Activated CD8-positive, alpha-beta memory T cell treated with anti-CD3 and anti-CD28 coated beads, Interleukin-2, amount 10 ng/mL, durations not matched to agents 7 days and 5 days (primary cell): ENCODE results near the gene IL37. TPM values are rescaled to one million over a fixed set of nuclear protein-coding genes. Genes with fewer than 3 reads are reported as not detected.

Experiments used
- ATAC-seq: fragments of 150-1000 bp; cut with Tn5 transposase; one replicate; pipeline ENCODE4 v1.10.0; 2021; ENCODE audit warnings: moderate library complexity
- CTCF ChIA-PET: fragments of 350-600 bp; sonication (Branson Sonifier 250); formaldehyde crosslinking; loops from one replicate; lab custom pipeline; 2021; ENCODE audit warnings: antibody characterized with exemption; lab: Charles Lee
- DNase-seq: peaks from one replicate; pipeline ENCODE4 v3.0.0-alpha.2; 2020
- H3K27ac Mint-ChIP-seq: one replicate; pipeline ENCODE4 v1.8.0; 2021; ENCODE audit warnings: mild to moderate bottlenecking, mixed read lengths
- H3K27me3 Mint-ChIP-seq: one replicate; pipeline ENCODE4 v1.8.0; 2021; ENCODE audit warnings: mixed read lengths
- H3K36me3 Mint-ChIP-seq: one replicate; pipeline ENCODE4 v1.8.0; 2021; ENCODE audit warnings: mild to moderate bottlenecking, mixed read lengths
- H3K4me1 Mint-ChIP-seq: one replicate; pipeline ENCODE4 v1.8.0; 2021; ENCODE audit warnings: mixed read lengths
- H3K4me3 Mint-ChIP-seq: one replicate; pipeline ENCODE4 v1.8.0; 2021; ENCODE audit warnings: mild to moderate bottlenecking, moderate library complexity, mixed read lengths
- H3K9me3 Mint-ChIP-seq: one replicate; pipeline ENCODE4 v1.8.0; 2022; ENCODE audit warnings: low read depth, mixed read lengths
- total RNA-seq, 2 experiments: library from RNA; stranded (reverse); gene quantifications; one replicate each; pipeline ENCODE4 v1.2.3, GENCODE V29; 2021

Gene IL37, protein sequence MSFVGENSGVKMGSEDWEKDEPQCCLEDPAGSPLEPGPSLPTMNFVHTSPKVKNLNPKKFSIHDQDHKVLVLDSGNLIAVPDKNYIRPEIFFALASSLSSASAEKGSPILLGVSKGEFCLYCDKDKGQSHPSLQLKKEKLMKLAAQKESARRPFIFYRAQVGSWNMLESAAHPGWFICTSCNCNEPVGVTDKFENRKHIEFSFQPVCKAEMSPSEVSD
- total RNA-seq, result not detected

DNA sequence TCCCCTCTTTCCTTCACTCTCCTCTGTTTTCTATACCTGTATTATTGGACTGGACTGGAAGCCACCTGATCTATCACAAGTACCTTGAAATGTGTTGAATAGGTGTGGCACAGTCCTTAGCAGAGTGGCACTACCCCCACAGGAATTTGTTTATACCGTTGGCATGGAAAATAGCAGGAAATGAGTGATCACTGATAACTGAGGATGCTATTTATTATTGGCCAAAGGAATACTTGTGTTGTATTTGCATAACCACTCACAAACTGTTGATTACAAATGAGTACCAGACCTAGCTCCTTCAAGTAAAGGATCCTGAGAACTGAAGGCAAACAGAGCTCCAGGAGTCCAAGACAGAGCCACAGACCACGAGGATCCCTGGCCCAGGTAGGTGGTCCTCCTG lies at the start of gene IL37:
Gene IL37 (plus strand): TSS at position 301 of the 400 bp plus-strand sequence. CDS start 1,848 bp downstream, outside the sequence.
- Mint-ChIP-seq H3K27ac (no peak within 1 kb of the TSS), H3K4me1 (peaks cover 34% of the 10 kb centered on the region), H3K4me3 (no peak within 1 kb of the TSS), H3K36me3 (peaks cover 4% of the 10 kb centered on the region), H3K27me3 (no peaks in the 10 kb centered on the region), H3K9me3 (no peaks in the 10 kb centered on the region)
- CTCF ChIA-PET, result interaction anchor here (1.2 kb wide), 1 partner anchor 162 kb away, joined by 3 read pairs; no protein-coding TSS in a partner anchor
- no peak for DNase-seq
- no peak for ATAC-seq

DNA sequence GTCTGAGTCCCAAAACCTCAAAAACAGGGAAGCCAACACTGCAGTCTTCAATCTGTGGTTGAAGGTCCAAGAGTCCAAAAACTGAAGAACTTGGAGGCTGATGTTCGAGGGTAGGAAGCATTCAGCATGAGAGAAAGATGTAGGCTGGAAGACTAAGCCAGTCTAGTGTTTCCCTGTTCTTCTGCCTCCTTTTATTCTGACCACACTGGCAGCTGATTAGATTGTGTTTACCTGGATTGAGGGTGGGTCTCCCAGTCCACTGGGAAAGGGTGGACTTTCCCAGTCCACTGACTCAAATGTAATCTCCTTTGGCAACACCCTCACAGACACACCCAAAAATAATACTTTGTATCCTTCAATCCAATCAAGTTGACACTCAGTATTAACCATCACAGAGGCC lies 46.9 kb upstream of the IL37 start:
- peaks cover 4% of the 10 kb centered on the region for H3K4me1 Mint-ChIP-seq
- H3K36me3 Mint-ChIP-seq, result peaks cover 11% of the 10 kb centered on the region
- peaks cover 15% of the 10 kb centered on the region for H3K9me3 Mint-ChIP-seq
- CTCF ChIA-PET, result interaction anchor here (1.2 kb wide), 1 partner anchor 77 kb away, joined by 3 read pairs; no protein-coding TSS in a partner anchor
- H3K27me3 Mint-ChIP-seq, result peaks cover 6% of the 10 kb centered on the region
- no peak overlapping the region for H3K27ac Mint-ChIP-seq
- no peak overlapping the region for H3K4me3 Mint-ChIP-seq
- ATAC-seq (no peak), DNase-seq (no peak)

DNA sequence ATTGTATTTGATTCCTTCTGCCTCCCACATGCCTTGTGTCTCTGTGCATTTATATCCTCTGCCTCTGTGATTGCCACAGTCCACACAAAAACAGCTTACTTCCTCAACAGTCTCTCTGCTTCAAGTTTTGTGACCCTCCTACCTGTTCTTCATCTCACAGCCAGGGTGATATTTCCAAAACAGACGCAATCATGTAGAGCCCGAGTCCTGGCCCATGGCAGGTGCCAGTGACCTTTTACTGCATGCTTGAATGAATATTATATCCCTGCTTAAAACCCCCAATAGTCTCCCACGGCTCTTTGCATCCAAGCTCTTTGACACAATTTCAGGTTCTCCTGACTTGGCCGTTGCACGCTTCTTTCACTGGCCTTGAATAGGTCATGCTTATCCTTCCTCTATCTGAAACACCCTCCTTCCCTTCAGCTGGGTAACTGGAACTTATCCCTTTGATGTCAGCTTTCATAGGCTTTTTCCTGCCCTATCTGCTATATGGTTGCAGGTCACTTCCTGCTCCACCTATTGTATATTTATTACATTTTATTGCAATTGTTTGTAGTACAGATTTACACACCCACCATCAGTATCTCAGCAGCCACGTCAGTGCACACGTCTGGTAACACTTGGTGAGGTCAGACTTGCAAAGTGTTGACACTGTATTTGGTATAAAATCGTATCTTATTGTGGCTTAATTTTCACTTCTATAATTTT lies 44.7 kb upstream of the IL37 start:
- Mint-ChIP-seq H3K27me3 (peaks cover 16% of the 10 kb centered on the region), H3K4me3 (no peak overlapping the region), H3K27ac (no peak overlapping the region), H3K9me3 (peaks cover 8% of the 10 kb centered on the region), H3K36me3 (peaks cover 6% of the 10 kb centered on the region), H3K4me1 (peaks cover 13% of the 10 kb centered on the region)
- DNase-seq (no peak), ATAC-seq (no peak)
- CTCF ChIA-PET, result no interaction called here

DNA sequence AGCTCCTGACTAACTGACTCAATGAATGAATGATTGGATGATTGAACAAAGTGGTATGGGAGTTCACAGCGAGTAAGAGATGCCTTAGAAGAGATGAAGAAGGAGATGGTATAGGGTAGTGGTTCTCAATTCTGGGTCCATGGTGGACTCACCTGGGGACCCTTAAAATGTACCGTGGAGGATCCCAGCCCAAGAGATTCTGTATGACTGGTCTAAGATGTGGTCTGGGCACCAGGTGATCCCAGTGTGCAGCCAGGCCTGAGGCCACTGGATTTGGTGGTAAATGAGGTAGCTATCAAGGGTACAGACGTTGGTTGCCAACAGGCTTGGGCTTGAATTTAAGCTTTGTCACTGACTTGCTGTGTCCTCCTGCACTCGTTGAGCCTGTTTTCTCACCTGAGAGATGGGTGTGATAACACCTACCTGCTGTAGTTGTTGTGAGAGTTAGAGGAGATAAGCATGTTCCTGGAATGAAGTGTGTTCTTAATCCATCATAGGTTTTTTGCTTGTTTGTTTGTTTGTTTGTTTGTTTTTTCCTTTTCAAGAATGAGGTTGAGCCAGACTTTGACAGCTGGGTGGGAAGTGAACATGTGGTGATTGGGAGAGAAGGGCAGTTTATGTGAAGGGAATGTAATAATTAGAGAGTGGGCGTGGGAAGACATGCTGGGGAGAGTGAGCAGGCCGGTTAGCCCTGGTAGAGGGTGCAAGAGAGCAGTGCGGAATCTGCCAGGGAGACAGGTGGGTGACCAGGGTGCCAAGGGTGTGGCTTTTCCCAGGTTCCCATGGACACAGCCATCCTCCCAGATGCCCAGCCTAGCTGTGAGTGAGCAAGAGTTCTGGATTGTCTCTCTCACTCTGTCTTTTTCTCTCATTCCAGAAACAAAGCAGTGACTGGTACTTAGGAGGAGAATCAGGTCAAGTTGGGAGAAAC lies 43.0 kb upstream of the IL37 start:
- no peak for ATAC-seq
- CTCF ChIA-PET, result interaction anchor here (0.6 to 1.0 kb wide), 2 partner anchors 74 to 250 kb away, joined by 3 to 4 read pairs; no protein-coding TSS in a partner anchor
- Mint-ChIP-seq H3K27me3 (peaks cover 30% of the 10 kb centered on the region), H3K4me1 (peaks cover 13% of the 10 kb centered on the region), H3K36me3 (peaks cover 6% of the 10 kb centered on the region), H3K27ac (no peak overlapping the region), H3K9me3 (peaks cover 14% of the 10 kb centered on the region), H3K4me3 (no peak overlapping the region)
- DNase-seq, result no peak

DNA sequence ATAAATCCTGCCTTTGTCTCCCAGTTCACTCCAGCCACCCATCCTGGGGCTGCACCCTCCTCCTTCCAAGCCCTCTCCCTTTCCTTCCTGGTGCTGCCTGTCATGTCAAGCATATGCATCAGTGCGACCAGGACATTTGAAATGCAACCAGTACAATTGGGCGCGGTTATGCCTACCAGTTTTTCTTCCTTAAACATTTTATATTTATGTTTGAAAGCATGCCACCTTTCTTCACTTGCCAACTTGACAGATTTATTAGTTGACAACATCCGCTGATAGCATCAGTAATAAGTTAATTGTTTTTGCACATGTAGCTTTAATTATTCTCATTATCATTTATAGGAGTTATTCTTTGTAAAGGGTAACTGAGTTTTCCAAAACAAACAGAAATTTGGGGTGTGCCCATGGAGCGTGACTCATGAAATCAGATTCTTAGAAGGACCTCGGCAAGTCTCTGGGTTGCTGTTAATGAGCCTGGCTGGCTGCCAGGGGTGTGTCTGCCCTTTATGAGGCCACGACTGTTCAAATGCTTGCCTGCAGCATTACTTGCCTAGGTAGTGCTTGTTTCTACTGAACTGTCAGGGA lies 41.6 kb upstream of the IL37 start:
- ATAC-seq (no peak), DNase-seq (peak; percentile 45)
- H3K4me1 Mint-ChIP-seq, result peaks cover 13% of the 10 kb centered on the region
- no peak overlapping the region for H3K4me3 Mint-ChIP-seq
- H3K9me3 Mint-ChIP-seq, result peaks cover 14% of the 10 kb centered on the region
- CTCF ChIA-PET, result no interaction called here
- H3K27ac Mint-ChIP-seq, result no peak overlapping the region
- H3K27me3 Mint-ChIP-seq, result peaks cover 41% of the 10 kb centered on the region
- H3K36me3 Mint-ChIP-seq, result peaks cover 6% of the 10 kb centered on the region

DNA sequence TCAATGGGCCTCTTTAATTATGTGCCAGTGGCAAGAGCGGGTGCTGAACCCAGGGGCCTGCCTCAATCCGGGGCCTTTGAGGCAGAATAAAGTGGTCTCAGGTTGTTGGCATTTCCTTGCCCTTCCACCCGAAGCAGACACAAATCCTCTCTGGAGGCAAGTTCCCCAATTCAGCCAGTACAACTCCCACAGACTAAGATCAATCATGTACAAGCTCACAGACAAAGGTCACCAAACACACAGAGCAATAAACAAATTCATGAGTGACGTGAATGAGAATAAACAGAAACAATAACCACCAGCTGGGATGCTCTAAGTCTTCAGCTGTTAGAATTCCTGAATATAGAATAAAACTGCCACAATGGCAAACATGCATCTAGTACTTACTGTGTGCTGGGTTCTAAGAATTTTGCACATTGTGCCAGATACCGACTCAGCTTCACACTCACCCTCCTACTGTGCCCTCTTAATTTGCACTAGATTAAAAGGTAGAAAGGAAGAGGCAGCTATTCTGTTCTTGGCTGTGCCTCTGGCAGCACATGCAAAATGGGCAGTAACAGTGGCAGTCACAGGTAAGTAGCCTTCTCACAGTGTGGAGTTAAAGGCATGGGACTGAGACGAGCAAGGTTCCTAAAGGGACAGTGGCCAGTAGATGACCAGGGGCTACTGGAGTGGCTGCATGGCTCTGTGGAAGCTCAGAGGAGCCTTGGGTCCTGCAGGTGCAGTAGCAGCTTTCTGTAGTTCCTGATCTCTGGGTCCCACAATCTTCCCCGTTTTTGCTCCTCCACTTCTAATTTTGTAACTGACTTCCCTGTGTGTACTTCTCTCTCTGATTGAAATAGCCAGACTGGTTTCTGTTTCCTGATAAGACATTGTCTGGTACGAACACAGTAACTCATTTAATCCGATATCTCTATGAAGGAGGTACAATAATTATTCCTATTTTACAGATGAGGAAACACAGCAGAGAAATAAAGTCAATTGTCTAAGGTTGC lies 39.8 kb upstream of the IL37 start:
- Mint-ChIP-seq H3K27ac (no peak overlapping the region), H3K4me3 (no peak overlapping the region), H3K9me3 (peaks cover 8% of the 10 kb centered on the region), H3K27me3 (peaks cover 48% of the 10 kb centered on the region), H3K36me3 (peaks cover 4% of the 10 kb centered on the region), H3K4me1 (peaks cover 13% of the 10 kb centered on the region)
- ATAC-seq, result no peak
- CTCF ChIA-PET, result interaction anchor here (1.6 kb wide), 1 partner anchor 14 kb away, joined by 7 read pairs; no protein-coding TSS in a partner anchor
- DNase-seq, result no peak

DNA sequence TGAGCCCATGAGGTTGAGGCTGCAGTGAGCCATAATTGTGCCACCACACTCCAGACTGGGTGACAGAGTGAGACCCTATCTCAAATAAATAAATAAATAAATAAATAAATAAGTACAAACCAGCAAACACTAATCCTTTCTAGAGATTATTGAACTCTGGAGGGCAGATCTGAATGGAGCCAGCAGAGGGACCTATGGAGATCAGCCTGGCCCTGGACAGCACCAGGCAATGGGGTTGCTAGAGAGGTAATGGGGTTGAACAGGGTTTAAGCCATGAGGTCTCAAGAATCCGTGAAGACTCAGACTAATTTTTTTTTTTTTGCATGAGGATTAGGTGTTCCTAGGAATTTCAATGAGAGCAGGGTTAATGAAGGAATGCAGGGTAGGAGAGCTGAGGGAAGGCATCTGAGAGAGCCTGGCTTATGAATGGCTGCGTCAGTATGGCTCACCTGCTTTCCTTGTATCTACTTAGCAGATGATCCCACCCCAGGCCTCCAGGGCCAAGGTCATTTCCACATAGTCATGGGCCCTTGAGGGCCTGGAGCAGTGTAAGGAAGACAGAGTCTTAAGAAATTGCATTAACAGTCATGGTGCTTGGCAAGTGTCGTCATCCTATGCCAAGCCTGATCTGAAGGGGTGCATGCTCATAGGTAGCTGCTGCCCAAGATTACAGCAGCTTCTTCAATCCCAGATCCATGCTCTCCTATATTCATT lies 34.6 kb upstream of the IL37 start:
- no peaks in the 10 kb centered on the region for H3K36me3 Mint-ChIP-seq
- DNase-seq, result no peak
- CTCF ChIA-PET, result interaction anchor here (1.2 kb wide), 1 partner anchor 9 kb away, joined by 6 read pairs; no protein-coding TSS in a partner anchor
- no peak overlapping the region for H3K4me3 Mint-ChIP-seq
- peaks cover 32% of the 10 kb centered on the region for H3K27me3 Mint-ChIP-seq
- H3K9me3 Mint-ChIP-seq, result peaks cover 5% of the 10 kb centered on the region
- no peak for ATAC-seq
- no peak overlapping the region for H3K27ac Mint-ChIP-seq
- H3K4me1 Mint-ChIP-seq, result peaks cover 25% of the 10 kb centered on the region

DNA sequence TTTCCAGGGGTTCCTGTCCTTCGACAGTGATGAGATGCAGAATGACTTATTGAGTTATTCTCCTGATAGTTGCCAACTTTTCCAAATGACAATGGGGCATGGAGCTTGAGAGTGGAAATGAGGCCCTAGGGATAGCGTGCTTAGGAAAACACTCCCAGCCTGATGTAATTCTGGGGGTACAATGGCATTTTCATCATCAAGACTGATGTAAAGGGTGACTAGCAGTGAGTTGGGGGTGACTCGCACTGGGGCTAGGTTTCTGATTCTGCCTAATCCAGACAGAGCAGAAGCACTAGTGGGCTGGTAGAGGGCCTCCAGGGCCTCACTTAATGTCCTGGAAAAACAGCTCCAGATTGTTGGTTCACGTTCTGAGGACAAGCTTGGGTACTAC lies 34.0 kb upstream of the IL37 start:
- H3K4me1 Mint-ChIP-seq, result peaks cover 28% of the 10 kb centered on the region
- no peaks in the 10 kb centered on the region for H3K36me3 Mint-ChIP-seq
- H3K27me3 Mint-ChIP-seq, result peaks cover 28% of the 10 kb centered on the region
- no peak for DNase-seq
- H3K9me3 Mint-ChIP-seq, result peaks cover 4% of the 10 kb centered on the region
- CTCF ChIA-PET, result interaction anchor here (1.2 kb wide), 1 partner anchor 9 kb away, joined by 6 read pairs; no protein-coding TSS in a partner anchor
- H3K27ac Mint-ChIP-seq, result no peak overlapping the region
- no peak overlapping the region for H3K4me3 Mint-ChIP-seq
- ATAC-seq, result no peak

DNA sequence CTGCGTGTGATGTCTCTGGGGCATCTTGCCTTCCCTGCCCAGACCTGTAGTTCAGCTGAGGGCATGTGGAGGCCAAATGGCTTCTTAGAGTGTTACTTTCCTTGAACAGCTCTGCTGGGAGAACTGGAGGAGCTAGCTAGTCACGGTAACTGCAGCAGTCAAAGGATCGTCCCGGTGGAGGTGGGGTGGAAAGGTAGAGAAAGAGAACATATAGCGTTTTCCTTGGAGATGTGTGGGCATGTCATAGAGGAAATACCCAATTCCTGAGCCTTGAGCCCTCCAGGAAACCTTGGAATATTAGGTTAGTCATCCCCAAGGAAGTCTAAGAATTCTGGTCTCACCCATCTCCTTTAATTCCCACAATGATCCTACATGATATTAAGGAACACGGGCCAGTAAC lies 33.5 kb upstream of the IL37 start:
- CTCF ChIA-PET, result interaction anchor here (1.2 kb wide), 1 partner anchor 8 kb away, joined by 6 read pairs; no protein-coding TSS in a partner anchor
- Mint-ChIP-seq H3K27ac (no peak overlapping the region), H3K9me3 (peaks cover 2% of the 10 kb centered on the region), H3K4me1 (peaks cover 30% of the 10 kb centered on the region), H3K4me3 (no peak overlapping the region), H3K36me3 (no peaks in the 10 kb centered on the region), H3K27me3 (peaks cover 23% of the 10 kb centered on the region)
- DNase-seq (no peak), ATAC-seq (no peak)

DNA sequence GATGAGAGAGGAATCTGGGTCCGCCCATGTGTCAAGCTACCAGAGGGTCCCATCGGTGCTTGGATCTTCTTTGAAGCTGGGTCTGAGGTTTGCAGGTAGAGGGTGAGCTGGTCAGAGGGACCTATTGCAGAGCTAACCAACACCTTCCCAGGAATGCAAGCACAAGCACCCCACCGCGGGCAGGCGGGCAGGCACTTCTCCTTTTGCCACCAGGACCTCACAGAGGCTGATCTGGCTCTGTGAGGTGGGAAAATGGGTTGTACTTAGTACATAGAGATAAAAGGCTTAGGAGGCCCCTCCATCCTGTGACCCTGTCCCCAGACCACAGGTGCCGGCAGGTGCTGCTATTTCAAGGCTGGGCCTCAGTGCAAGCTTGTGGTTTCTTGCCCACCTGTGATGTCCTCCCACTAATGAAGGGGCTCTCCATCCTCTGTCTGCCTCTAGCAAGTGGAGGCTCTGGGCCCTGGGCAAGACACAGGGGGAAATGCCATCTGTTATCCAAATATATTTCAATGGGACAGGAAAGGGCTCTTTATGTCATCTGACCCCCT lies 31.4 kb upstream of the IL37 start:
- ATAC-seq (no peak), DNase-seq (no peak)
- H3K4me1 Mint-ChIP-seq, result peaks cover 32% of the 10 kb centered on the region
- no peaks in the 10 kb centered on the region for H3K9me3 Mint-ChIP-seq
- CTCF ChIA-PET, result interaction anchor here (2.1 to 7.5 kb wide), 2 partner anchors 62 to 129 kb away, joined by 12 to 172 read pairs; no protein-coding TSS in a partner anchor
- no peak overlapping the region for H3K27ac Mint-ChIP-seq
- no peaks in the 10 kb centered on the region for H3K36me3 Mint-ChIP-seq
- H3K4me3 Mint-ChIP-seq, result no peak overlapping the region
- peaks cover 6% of the 10 kb centered on the region for H3K27me3 Mint-ChIP-seq

DNA sequence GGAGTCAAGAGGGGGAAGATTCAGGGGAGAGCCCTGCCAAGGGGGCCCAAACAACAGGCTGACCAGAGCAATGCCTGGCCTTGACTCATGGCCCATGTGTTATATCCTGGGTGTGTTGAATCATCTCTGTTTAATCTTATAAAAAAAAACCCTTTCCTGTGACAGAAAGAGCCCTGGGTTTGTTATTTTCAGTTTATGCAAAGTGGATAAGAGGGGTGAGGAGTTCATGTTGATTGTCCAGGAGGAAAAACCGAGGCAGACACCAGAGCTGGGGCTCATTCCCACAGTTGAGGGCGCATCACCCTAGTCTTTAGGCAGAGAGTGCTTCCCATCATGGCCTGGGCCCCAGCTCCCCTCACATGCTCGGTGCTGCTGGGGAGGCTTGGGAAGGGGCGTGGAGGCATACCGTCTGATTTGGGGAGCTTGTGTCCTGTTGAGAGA lies 30.9 kb upstream of the IL37 start:
- Mint-ChIP-seq H3K9me3 (no peaks in the 10 kb centered on the region), H3K27ac (peak overlapping the region; percentile 75), H3K4me1 (peaks cover 38% of the 10 kb centered on the region), H3K4me3 (no peak overlapping the region), H3K27me3 (peaks cover 5% of the 10 kb centered on the region), H3K36me3 (no peaks in the 10 kb centered on the region)
- ATAC-seq (peak; percentile 43), DNase-seq (no peak)
- CTCF ChIA-PET, result interaction anchor here (2.1 to 7.5 kb wide), 2 partner anchors 62 to 129 kb away, joined by 12 to 172 read pairs; no protein-coding TSS in a partner anchor
